ENCODE results near the gene MAL. TPM values are rescaled to one million over a fixed set of nuclear protein-coding genes. Genes with fewer than 3 reads are reported as not detected.

MAL gene
- total and polyA plus RNA-seq, 2 of the 8 experiments (the other 6 are each of a cell fraction or from before 2014, with no cell fraction given): not detected

DNA sequence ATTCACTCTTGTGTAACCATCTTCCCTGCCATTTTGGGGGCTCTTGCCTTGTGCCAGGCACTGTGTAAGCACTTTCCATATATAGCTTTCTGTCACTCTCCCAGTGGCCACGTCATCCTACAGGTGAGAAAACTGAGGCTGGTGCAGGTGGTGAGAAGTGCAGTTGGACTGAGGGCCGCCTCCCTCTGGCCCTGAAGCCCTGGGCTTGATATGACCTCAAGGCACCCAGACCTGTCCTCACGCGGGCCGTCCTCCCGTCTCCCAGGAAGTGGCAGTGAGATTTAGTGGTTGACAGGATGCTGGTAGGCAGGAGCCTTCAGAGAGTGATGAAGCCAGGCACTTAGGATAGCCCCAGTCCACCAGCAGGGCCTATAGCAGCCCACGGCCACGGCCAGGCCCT lies 30.5 kb downstream of the MAL start:
- H2BK120ac ChIP-seq (replicated peaks; ENCODE audit: low read depth, low read length): no peak overlapping the region
- no peak overlapping the region for H3K27ac ChIP-seq (ENCODE audit: low read depth, low read length)
- H2AFZ ChIP-seq (ENCODE audit: low read length): no peak overlapping the region
- no peak overlapping the region for H4K8ac ChIP-seq (ENCODE audit: extremely low read depth, insufficient read depth, low read length)
- no peak overlapping the region for H2BK5ac ChIP-seq (ENCODE audit: low read depth, low read length)
- H2BK20ac ChIP-seq (ENCODE audit: low read length): no peak overlapping the region
- H3K27me3 ChIP-seq (replicated peaks in 1 of 4; ENCODE audit: control insufficient read depth in 3 of 4, extremely low read depth in 1 of 4, insufficient read depth in 3 of 4, low read length in 3 of 4): no peaks in the 10 kb centered on the region
- H3K4me1 ChIP-seq (replicated peaks in 1 of 4; ENCODE audit: control insufficient read depth in 3 of 4, insufficient read depth in 4 of 4, low read length in 3 of 4): no peaks in the 10 kb centered on the region; a peak in 1 of 7 replicates
- no peak overlapping the region for H3K4me3 ChIP-seq (ENCODE audit: extremely low read depth in 1 of 4, insufficient read depth in 2 of 4, low read depth in 3 of 4, low read length in 4 of 4)
- H3K9me3 ChIP-seq (ENCODE audit: insufficient read depth in 2 of 2, low read depth in 1 of 2, low read length in 1 of 2): peaks cover 80 to 94% of the 10 kb centered on the region in 2 experiments
- H2AK5ac ChIP-seq (ENCODE audit: low read depth, low read length): no peak overlapping the region
- WGBS, 2 experiments (ENCODE audit: extremely low coverage in 1 of 2, insufficient coverage in 1 of 2, insufficient read length in 1 of 2, insufficient replicate concordance in 2 of 2, low coverage in 1 of 2, low lambda C conversion rate in 2 of 2, missing lambda C conversion rate in 1 of 2): 77% methylated on average over 6 of the region's 8 CpGs; no CpG with 5 or more reads in 1 of the 2 experiments
- H4K20me1 ChIP-seq (replicated peaks in 1 of 2; ENCODE audit: control insufficient read depth in 1 of 2, insufficient read depth in 2 of 2, low read length in 2 of 2): no peaks in the 10 kb centered on the region
- H2BK15ac ChIP-seq (ENCODE audit: low read length): no peak overlapping the region
- no peak overlapping the region for H3K56ac ChIP-seq (replicated peaks; ENCODE audit: insufficient read length, low read depth, low read length)
- no peak overlapping the region for H4K91ac ChIP-seq (replicated peaks; ENCODE audit: insufficient read length, low read length)
- POLR2A ChIA-PET (ENCODE audit: partially characterized antibody): no interaction called here
- H4K5ac ChIP-seq (ENCODE audit: insufficient read length, low read depth, low read length): no peak overlapping the region
- no peak overlapping the region for H3K18ac ChIP-seq (ENCODE audit: extremely low read depth, low read length)
- no peak overlapping the region for H2BK12ac ChIP-seq (ENCODE audit: low read depth, low read length)
- no peak overlapping the region for H3K4ac ChIP-seq (replicated peaks; ENCODE audit: insufficient read length, low read depth, low read length)
- no peaks in the 10 kb centered on the region for H3K36me3 ChIP-seq (ENCODE audit: control insufficient read depth in 2 of 4, insufficient read depth in 4 of 4, low read length in 3 of 4)
- TF ChIP-seq HDAC6 (IDR thresholded peaks at IDR 0.05; ENCODE audit: low read depth, low read length) (no peak), POLR2AphosphoS5 (IDR thresholded peaks at IDR 0.05; ENCODE audit: low read depth, low read length) (no peak), SUZ12 (IDR thresholded peaks at IDR 0.05; ENCODE audit: low read length) (no peak), SP4 (IDR thresholded peaks at IDR 0.05; ENCODE audit: low read length) (no peak), CHD1 (IDR thresholded peaks at IDR 0.05; ENCODE audit: low read depth, low read length) (no peak), KDM1A (IDR thresholded peaks at IDR 0.05; ENCODE audit: borderline replicate concordance, low read length) (no peak), NANOG (IDR thresholded peaks at IDR 0.05; ENCODE audit: insufficient read depth, low read depth, low read length, poor library complexity, severe bottlenecking) (no peak), HDAC2 (IDR thresholded peaks at IDR 0.05; ENCODE audit: borderline replicate concordance in 1 of 2, low read depth in 2 of 2, low read length in 2 of 2) (no peak), ASH2L (IDR thresholded peaks at IDR 0.05; ENCODE audit: low read length) (no peak), SIRT6 (IDR thresholded peaks at IDR 0.05; ENCODE audit: low read length) (no peak), SRF (IDR thresholded peaks at IDR 0.05; ENCODE audit: low read depth, low read length) (no peak), SIN3A (conservative IDR thresholded peaks at IDR 0.05 in 1 of 2, IDR thresholded peaks at IDR 0.05 in 1 of 2; ENCODE audit: low read depth in 1 of 2, low read length in 2 of 2) (no peak)
- no peak overlapping the region for H3K14ac ChIP-seq (ENCODE audit: insufficient read length)
- no peaks in the 10 kb centered on the region for H3K23me2 ChIP-seq (ENCODE audit: low read depth, low read length)
- no peak for FAIRE-seq
- H3K23ac ChIP-seq (ENCODE audit: insufficient read length): no peak overlapping the region
- no peak for DNase-seq (ENCODE audit: low read depth in 1 of 2, low spot score in 2 of 2)
- H3K79me2 ChIP-seq (ENCODE audit: control insufficient read depth in 1 of 2, insufficient read depth in 2 of 2, low read length in 2 of 2): no peaks in the 10 kb centered on the region
- H3K4me2 ChIP-seq (ENCODE audit: insufficient read depth in 1 of 2, low read depth in 2 of 2, low read length in 2 of 2): no peak overlapping the region
- CTCF ChIA-PET (ENCODE audit: partially characterized antibody): no interaction called here
- no peaks in the 10 kb centered on the region for H3K79me1 ChIP-seq (ENCODE audit: low read depth, low read length)
- H3K9ac ChIP-seq (replicated peaks in 1 of 4; ENCODE audit: extremely low read depth in 1 of 4, low read depth in 3 of 4, low read length in 3 of 4): no peak overlapping the region

Data from H1 (cell line).